ENCODE data around the gene TSPO2. TPM values are rescaled to one million over a fixed set of nuclear protein-coding genes. Genes with fewer than 3 reads are reported as not detected.

Gene TSPO2
- total RNA-seq, 1 donor from 2014 or later, result not detected

- DNase-seq, result no peak
- peaks cover 4% of the 10 kb centered on the region for H3K9me3 Mint-ChIP-seq
- H3K4me3 Mint-ChIP-seq, result no peak overlapping the region
- H3K27ac Mint-ChIP-seq, result no peak overlapping the region
- peaks cover 4% of the 10 kb centered on the region for H3K36me3 Mint-ChIP-seq (ENCODE audit: low read depth)
- intact Hi-C loops (cut with micrococcal nuclease), result no loop called here
- H3K4me1 Mint-ChIP-seq, result peaks cover 15% of the 10 kb centered on the region
- H3K27me3 Mint-ChIP-seq, result no peaks in the 10 kb centered on the region
Measured at GRCh38 chr6:41049521-41049920, 7.3 kb downstream of the TSPO2 start.

GRCh38 chr6:41049955-41050354, 7.7 kb downstream of the TSPO2 start:
- Mint-ChIP-seq H3K27ac (no peak overlapping the region), H3K9me3 (peaks cover 4% of the 10 kb centered on the region), H3K4me1 (peaks cover 15% of the 10 kb centered on the region), H3K36me3 (ENCODE audit: low read depth) (peaks cover 4% of the 10 kb centered on the region), H3K27me3 (no peaks in the 10 kb centered on the region), H3K4me3 (no peak overlapping the region)
- intact Hi-C loops (cut with micrococcal nuclease), result no loop called here
- no peak for DNase-seq

GRCh38 chr6:41050536-41050935, 8.3 kb downstream of the TSPO2 start:
- no peak overlapping the region for H3K4me3 Mint-ChIP-seq
- no peaks in the 10 kb centered on the region for H3K27me3 Mint-ChIP-seq
- H3K27ac Mint-ChIP-seq, result no peak overlapping the region
- intact Hi-C loops (cut with micrococcal nuclease), result no loop called here
- peaks cover 4% of the 10 kb centered on the region for H3K36me3 Mint-ChIP-seq (ENCODE audit: low read depth)
- H3K9me3 Mint-ChIP-seq, result peaks cover 4% of the 10 kb centered on the region
- DNase-seq, result no peak
- peaks cover 15% of the 10 kb centered on the region for H3K4me1 Mint-ChIP-seq

DNA sequence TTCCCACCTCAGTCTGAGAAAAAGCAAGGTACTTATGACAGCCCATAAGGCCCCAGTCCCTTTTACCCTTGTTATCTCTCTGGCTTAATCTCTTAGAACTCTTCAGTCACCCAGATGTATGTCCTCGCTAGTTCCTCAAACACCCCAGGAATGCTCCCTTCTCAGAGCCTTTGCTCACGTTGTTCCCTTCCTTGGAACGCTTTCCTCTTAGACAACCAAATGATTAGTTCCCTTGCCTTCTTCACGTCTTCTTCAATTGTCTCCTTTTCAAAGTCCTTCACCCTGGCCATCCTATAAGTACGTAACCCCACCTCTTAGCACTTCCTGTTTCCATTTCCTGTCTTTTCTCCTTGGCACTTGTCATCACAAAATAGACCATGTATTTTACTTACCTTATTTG, 9.6 kb downstream of the TSPO2 start:
- H3K4me3 Mint-ChIP-seq, result peak overlapping the region; percentile 6
- intact Hi-C loops (cut with micrococcal nuclease), result no loop called here
- DNase-seq, result peak; percentile 64

DNA sequence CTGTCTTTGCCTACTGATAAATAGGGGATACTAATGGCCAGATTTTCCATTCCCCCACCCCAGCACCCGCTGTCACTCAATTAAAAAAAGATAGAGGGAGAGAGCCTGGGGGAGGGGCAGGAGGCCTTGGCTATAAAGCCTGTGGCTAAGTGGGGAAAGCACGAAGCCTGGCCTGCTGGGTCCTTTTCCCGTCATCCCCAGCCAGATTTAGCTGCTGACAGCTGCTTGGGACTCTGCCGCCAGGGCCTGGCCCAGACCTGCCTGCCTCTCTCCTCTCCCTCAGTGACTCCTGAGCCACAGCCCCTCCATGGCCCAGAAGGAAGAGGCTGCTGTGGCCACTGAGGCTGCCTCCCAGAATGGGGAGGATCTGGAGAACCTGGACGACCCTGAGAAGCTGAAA, 10.8 kb downstream of the TSPO2 start, which contains the start of gene APOBEC2:
Gene APOBEC2 (plus strand): TSS at position 162 of the 400 bp plus-strand sequence. CDS start 146 bp downstream, at position 308.
- no peaks in the 10 kb centered on the region for H3K27me3 Mint-ChIP-seq
- peaks cover 4% of the 10 kb centered on the region for H3K9me3 Mint-ChIP-seq
- H3K27ac Mint-ChIP-seq, result peak within 1 kb of the TSS; percentile 73

More for the DNA sequence above, 9.6 kb downstream of the TSPO2 start:
- Mint-ChIP-seq H3K9me3 (peaks cover 4% of the 10 kb centered on the region), H3K4me1 (peaks cover 15% of the 10 kb centered on the region), H3K27ac (peak overlapping the region; percentile 73), H3K36me3 (ENCODE audit: low read depth) (peaks cover 5% of the 10 kb centered on the region), H3K27me3 (no peaks in the 10 kb centered on the region)

DNA sequence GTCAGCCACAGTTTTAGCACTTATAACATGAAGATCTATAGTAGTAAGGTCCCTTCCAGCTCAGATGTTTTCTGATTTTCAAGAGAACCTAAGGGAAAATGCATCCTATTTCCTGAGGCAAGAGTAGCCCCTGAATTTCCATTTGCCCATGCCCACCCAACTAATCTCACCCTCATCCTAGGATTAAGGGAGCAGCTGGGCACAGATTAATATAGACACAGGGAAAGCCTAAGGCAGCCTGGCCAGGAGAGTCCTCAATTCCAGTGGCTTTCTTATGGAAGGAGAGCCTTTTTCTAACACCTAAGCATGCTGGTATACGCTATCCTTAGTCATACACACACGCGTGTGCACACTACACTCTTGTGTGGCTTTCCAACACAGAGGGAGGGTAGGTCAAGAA, 12.2 kb downstream of the TSPO2 start:
- intact Hi-C loops (cut with micrococcal nuclease), result no loop called here
- DNase-seq, result no peak
- Mint-ChIP-seq H3K4me1 (peaks cover 18% of the 10 kb centered on the region), H3K27ac (no peak overlapping the region), H3K36me3 (ENCODE audit: low read depth) (peaks cover 10% of the 10 kb centered on the region), H3K27me3 (no peaks in the 10 kb centered on the region), H3K9me3 (peaks cover 4% of the 10 kb centered on the region), H3K4me3 (no peak overlapping the region)

More for the DNA sequence above, 10.8 kb downstream of the TSPO2 start, which contains the start of gene APOBEC2:
- Mint-ChIP-seq H3K4me3 (peak within 1 kb of the TSS; percentile 6), H3K4me1 (peaks cover 15% of the 10 kb centered on the region), H3K36me3 (ENCODE audit: low read depth) (peaks cover 7% of the 10 kb centered on the region)
- DNase-seq, result no peak
- intact Hi-C loops (cut with micrococcal nuclease), result no loop called here

DNA sequence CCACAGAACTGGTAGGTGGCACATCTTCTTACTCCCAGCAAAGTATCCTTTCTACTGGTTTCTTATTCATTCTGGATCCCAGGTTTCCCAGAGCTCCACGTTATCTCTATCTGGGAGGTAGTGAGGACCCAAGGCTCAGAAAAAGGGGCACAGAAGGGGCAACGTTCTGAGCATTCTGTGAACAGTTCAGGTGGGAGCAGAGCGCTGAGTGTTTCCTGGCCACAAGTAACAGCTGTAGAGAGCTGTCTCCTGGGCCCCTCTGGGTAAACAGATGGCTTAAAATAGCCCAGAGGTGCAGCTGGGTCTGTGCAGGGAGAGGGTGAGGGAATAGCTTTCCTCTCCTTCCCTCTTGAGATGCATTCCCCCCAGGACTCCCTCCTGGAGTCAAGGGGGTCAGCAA, 12.9 kb downstream of the TSPO2 start:
- DNase-seq, result no peak
- peaks cover 10% of the 10 kb centered on the region for H3K36me3 Mint-ChIP-seq (ENCODE audit: low read depth)
- peaks cover 4% of the 10 kb centered on the region for H3K9me3 Mint-ChIP-seq
- H3K4me1 Mint-ChIP-seq, result peaks cover 18% of the 10 kb centered on the region
- H3K27me3 Mint-ChIP-seq, result no peaks in the 10 kb centered on the region
- intact Hi-C loops (cut with micrococcal nuclease), result no loop called here
- no peak overlapping the region for H3K4me3 Mint-ChIP-seq
- no peak overlapping the region for H3K27ac Mint-ChIP-seq

GRCh38 chr6:41056768-41057490, 14.7 kb downstream of the TSPO2 start:
- Mint-ChIP-seq H3K27me3 (no peaks in the 10 kb centered on the region), H3K36me3 (ENCODE audit: low read depth) (peaks cover 9% of the 10 kb centered on the region), H3K9me3 (peaks cover 2% of the 10 kb centered on the region), H3K4me3 (no peak overlapping the region), H3K4me1 (peaks cover 12% of the 10 kb centered on the region), H3K27ac (no peak overlapping the region)
- no peak for DNase-seq
- intact Hi-C loops (cut with micrococcal nuclease), result no loop called here

GRCh38 chr6:41058783-41059181, 16.5 kb downstream of the TSPO2 start:
- intact Hi-C loops (cut with micrococcal nuclease), result no loop called here
- Mint-ChIP-seq H3K4me1 (peaks cover 3% of the 10 kb centered on the region), H3K27ac (no peak overlapping the region), H3K4me3 (no peak overlapping the region), H3K27me3 (no peaks in the 10 kb centered on the region), H3K9me3 (no peaks in the 10 kb centered on the region), H3K36me3 (ENCODE audit: low read depth) (peaks cover 11% of the 10 kb centered on the region)
- no peak for DNase-seq

GRCh38 chr6:41059556-41059955, 17.3 kb downstream of the TSPO2 start:
- Mint-ChIP-seq H3K4me1 (peaks cover 6% of the 10 kb centered on the region), H3K4me3 (no peak overlapping the region), H3K9me3 (no peaks in the 10 kb centered on the region), H3K36me3 (ENCODE audit: low read depth) (peaks cover 17% of the 10 kb centered on the region), H3K27ac (no peak overlapping the region), H3K27me3 (no peaks in the 10 kb centered on the region)
- DNase-seq, result no peak
- intact Hi-C loops (cut with micrococcal nuclease), result no loop called here

GRCh38 chr6:41061196-41061726, 19.0 kb downstream of the TSPO2 start:
- DNase-seq, result no peak
- Mint-ChIP-seq H3K27me3 (no peaks in the 10 kb centered on the region), H3K4me3 (no peak overlapping the region), H3K36me3 (ENCODE audit: low read depth) (peaks cover 25% of the 10 kb centered on the region), H3K27ac (no peak overlapping the region), H3K9me3 (no peaks in the 10 kb centered on the region), H3K4me1 (peaks cover 8% of the 10 kb centered on the region)
- intact Hi-C loops (cut with micrococcal nuclease), result no loop called here

- Mint-ChIP-seq H3K36me3 (ENCODE audit: low read depth) (peaks cover 31% of the 10 kb centered on the region), H3K4me1 (peaks cover 14% of the 10 kb centered on the region), H3K27me3 (no peaks in the 10 kb centered on the region), H3K4me3 (no peak overlapping the region), H3K27ac (no peak overlapping the region), H3K9me3 (no peaks in the 10 kb centered on the region)
- intact Hi-C loops (cut with micrococcal nuclease), result no loop called here
- no peak for DNase-seq
Measured at GRCh38 chr6:41062056-41062455, 19.8 kb downstream of the TSPO2 start.

DNA sequence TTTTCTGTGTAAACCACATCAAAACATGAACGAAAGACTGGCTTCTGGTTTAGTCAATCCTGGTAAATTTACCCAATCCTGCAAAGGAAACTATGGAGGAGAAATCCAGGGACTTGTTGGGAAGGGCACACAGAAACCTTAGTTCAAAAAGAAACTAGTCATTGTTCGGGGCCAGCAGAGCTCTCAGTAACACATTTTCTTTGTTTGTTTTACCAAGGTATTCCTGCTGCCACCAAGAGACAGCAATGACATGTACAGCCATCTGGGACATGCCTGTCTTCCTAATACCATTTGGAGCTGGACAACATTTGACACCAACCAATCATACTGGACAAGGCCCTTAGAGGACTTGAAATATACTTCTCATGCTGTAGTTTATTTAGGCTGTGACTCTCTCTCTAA, 21.6 kb downstream of the TSPO2 start:
- no peaks in the 10 kb centered on the region for H3K9me3 Mint-ChIP-seq
- no peak overlapping the region for H3K4me3 Mint-ChIP-seq
- intact Hi-C loops (cut with micrococcal nuclease), result no loop called here
- no peak for DNase-seq
- peaks cover 24% of the 10 kb centered on the region for H3K4me1 Mint-ChIP-seq
- peaks cover 44% of the 10 kb centered on the region for H3K36me3 Mint-ChIP-seq (ENCODE audit: low read depth)
- H3K27ac Mint-ChIP-seq, result no peak overlapping the region
- no peaks in the 10 kb centered on the region for H3K27me3 Mint-ChIP-seq

DNA sequence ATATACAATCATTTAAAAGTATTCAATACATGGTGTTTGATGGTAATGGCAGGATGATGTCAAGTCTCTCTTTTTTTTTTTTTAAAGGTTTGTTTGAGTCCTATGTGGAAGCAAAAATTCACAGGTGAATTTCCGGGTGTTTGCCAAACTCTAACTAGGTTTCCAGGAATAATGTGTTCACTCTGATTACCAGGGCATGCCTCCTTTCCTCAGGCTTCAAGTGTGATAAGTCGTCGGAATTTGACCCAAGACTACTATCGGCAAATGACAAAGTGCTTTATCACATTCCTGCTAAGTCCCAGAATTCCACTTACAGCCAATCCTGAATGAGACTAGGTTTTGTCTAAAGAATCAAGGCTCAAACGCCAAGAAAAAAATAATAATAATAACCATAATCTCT, 22.6 kb downstream of the TSPO2 start:
- intact Hi-C loops (cut with micrococcal nuclease), result no loop called here
- Mint-ChIP-seq H3K27me3 (no peaks in the 10 kb centered on the region), H3K36me3 (ENCODE audit: low read depth) (peaks cover 50% of the 10 kb centered on the region), H3K9me3 (no peaks in the 10 kb centered on the region), H3K4me3 (no peak overlapping the region), H3K4me1 (peaks cover 32% of the 10 kb centered on the region), H3K27ac (no peak overlapping the region)
- DNase-seq, result no peak

Data from activated CD4-positive, alpha-beta T cell treated with anti-CD3 and anti-CD28 coated beads, Interleukin-2, amount 10 ng/mL, durations not matched to agents 24 days and 14 days (primary cell).